ENCODE measurements around the gene FKBP2. TPM values are rescaled to one million over a fixed set of nuclear protein-coding genes. Genes with fewer than 3 reads are reported as not detected.

FKBP2 gene
- total and polyA plus RNA-seq, 2 of the 13 experiments (the other 11 are each of a cell fraction or from before 2014, with no cell fraction given): 30.1 to 53.3 TPM

GRCh38 chr11:64204464-64204989, 36.4 kb upstream of the FKBP2 start (continued):
- TF ChIP-seq IKZF1 (IDR thresholded peaks at IDR 0.05) (no peak), ZBTB38 (CRISPR knock-in tag; IDR thresholded peaks at IDR 0.05) (no peak), ZBTB3 (CRISPR knock-in tag; IDR thresholded peaks at IDR 0.05; ENCODE audit: borderline replicate concordance, low read depth) (no peak), ZNF362 (CRISPR knock-in tag; IDR thresholded peaks at IDR 0.05; ENCODE audit: borderline replicate concordance) (no peak), TFAP4 (IDR thresholded peaks at IDR 0.05; ENCODE audit: borderline replicate concordance, low read depth) (peak; percentile 34; the same call in 1 of the 2 replicates), NFIB (CRISPR knock-in tag; IDR thresholded peaks at IDR 0.05; ENCODE audit: borderline replicate concordance) (no peak), ZNF710 (CRISPR knock-in tag; IDR thresholded peaks at IDR 0.05; ENCODE audit: borderline replicate concordance) (no peak), ZNF800 (CRISPR knock-in tag; IDR thresholded peaks at IDR 0.05) (no peak), ZNF777 (CRISPR knock-in tag; IDR thresholded peaks at IDR 0.05) (no peak), PATZ1 (CRISPR knock-in tag; IDR thresholded peaks at IDR 0.05) (peak; percentile 15; the same call in 1 of the 2 replicates), MED1 (CRISPR knock-in tag; IDR thresholded peaks at IDR 0.05) (no peak), ZBTB49 (CRISPR knock-in tag; IDR thresholded peaks at IDR 0.05; ENCODE audit: borderline replicate concordance) (no peak), NCOA1 (CRISPR knock-in tag; IDR thresholded peaks at IDR 0.05) (no peak), MEF2D (CRISPR knock-in tag; IDR thresholded peaks at IDR 0.05) (no peak), ATF1 (CRISPR knock-in tag; IDR thresholded peaks at IDR 0.05) (0 out of 2 replicates have a peak, but pooled peaks have one; percentile 14), ZEB1 (IDR thresholded peaks at IDR 0.05; ENCODE audit: insufficient replicate concordance, low read depth) (no peak), ZNF30 (CRISPR knock-in tag; IDR thresholded peaks at IDR 0.05) (no peak), PITX1 (CRISPR knock-in tag; IDR thresholded peaks at IDR 0.05) (no peak), GATAD2A (CRISPR knock-in tag; IDR thresholded peaks at IDR 0.05) (no peak), TMF1 (CRISPR knock-in tag; IDR thresholded peaks at IDR 0.05; ENCODE audit: low read depth) (no peak)

All from HepG2 (cell line).